Suppressor macrophage (primary cell): ENCODE results near the gene HHIP.

Source experiments
- DNase-seq, 4 experiments: peaks; one replicate each; pipeline ENCODE4 v3.0.0-alpha.2; 2020 to 2022

The HHIP gene

DNA sequence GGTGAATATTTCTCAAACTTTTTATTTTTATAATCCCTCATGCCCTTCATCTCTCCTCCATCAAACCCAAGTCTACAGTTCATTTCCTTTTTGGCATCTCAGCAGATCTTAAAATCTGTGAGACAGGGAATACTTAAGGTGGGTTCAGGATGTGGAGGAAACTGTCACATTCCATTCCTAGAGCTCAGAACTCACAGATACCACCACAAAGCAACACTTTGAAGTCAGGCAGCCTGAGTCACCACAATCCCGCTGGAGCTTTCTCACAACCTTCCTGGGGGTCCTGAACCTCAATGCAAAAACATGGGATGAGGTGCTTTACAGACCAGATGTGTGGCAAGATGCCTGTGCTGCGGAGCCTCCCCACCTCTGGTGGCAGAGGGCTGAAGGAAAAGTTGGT lies 63.2 kb downstream of the HHIP start:
- DNase-seq: no peak

DNA sequence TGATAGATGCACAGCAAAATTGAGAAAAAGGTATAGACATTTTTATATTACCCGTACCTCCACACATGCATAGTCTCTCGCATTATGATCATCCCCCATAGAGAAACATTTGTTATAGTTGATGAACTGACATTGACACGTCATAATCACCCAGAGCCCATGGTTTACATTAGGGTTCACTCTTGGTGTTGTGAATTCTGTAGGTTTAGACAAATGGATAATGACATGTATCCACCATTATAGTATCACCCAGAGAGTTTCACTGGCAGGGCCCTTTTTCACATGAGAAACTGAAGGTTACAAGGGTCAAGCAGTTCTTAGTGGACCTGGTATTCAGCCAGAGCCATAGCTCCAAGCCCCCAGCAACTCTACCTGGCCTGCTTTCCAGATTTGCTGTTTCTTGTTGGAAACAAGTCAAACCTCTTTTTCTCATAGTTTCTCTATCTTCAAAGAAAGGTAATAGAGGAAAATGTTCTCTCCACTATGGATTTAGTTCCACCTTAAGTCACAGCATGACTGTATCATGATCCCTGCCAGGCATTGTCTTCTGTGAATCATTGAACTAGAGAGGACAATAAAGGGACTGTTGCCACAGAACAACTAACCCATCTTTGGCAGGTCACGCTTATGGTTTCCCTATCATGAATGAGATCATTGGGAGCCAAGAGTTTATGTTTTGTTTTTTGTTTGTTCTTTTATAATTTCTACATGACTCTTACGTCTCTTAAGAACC lies 64.0 kb downstream of the HHIP start:
- DNase-seq: no peak

DNA sequence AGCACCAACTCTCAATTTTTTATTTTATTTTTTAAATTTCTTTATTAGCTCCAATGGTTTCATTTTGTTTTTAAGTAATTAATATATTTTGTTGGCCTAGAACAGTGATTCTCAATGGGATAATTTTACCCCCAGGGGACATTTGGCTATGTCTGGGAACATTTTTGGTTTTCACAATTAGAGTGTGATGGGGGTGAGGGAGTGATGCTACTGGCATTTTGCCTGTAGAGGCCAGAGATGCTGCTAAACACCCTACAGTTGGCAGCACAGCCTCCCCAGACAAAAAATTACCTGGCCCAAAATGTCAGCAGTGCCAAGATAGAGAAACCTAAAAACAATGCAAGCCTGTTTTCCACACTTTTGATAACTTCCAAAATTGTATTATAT lies 64.6 kb downstream of the HHIP start:
- no peak for DNase-seq

DNA sequence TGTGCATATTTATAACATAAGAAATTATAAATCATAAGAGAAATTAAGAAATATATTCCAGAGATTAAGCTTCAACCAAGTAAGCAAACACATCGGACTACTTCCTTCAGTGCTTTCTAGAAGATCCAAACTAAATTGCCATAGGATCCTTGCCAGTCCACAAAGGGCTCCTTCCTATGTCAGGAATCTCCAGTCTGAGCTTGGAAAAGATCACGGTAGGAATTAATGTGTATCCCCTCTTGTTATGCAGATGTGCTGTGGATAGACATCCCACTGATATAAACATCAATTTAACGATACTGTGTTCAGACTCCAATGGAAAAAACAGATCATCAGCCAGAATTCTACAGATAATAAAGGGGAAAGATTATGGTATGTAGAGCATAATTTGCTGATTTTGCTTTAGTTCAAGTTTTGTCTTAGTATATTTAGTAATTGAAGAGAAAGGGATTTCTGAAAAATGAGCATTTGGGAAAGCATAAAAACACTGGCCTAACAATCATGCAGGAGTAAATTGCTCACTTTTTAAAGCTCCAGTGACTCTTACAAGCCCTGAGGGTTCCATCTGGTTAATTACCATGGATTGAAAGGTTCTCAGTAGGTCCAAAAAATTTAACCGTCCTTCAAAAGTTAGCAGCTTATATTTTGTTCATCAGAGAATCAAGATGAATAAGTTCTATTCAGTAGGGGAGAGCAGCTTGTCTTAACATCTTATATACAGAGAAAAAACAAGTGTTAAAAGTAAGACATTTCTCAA lies 65.9 kb downstream of the HHIP start:
- DNase-seq: no peak

DNA sequence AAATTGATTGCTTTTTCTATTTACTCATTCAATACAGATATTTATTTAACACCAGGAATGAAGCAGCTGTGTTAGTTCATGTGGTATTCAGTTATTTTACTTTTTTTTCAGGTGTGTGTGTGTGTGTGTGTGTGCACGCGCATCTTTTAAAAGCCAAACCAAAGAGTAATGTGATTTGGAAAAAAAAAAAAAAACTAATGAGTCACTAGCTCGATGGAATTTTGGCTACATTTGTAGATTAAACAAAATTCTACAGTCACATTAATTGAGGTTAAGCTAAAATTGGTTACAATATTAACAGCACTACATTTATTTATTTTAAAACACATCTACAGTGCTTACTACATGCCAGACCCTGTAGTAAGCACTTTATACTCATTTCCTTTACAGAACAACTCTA lies 66.8 kb downstream of the HHIP start:
- DNase-seq: no peak

DNA sequence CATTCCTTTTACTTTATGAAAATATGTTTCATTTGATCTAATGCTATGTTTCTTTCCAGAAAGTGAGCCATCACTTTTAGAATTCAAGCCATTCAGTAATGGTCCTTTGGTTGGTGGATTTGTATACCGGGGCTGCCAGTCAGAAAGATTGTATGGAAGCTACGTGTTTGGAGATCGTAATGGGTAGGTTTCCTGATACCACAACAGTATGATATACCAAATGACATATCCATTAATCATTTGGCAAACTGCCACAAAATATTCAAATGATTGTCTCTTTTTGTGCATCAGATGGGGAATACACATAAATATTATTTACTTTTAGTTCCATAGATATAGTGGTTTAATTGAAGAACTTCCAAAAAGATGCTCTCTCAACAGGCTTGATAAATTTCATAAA lies 68.2 kb downstream of the HHIP start:
- DNase-seq: no peak

DNA sequence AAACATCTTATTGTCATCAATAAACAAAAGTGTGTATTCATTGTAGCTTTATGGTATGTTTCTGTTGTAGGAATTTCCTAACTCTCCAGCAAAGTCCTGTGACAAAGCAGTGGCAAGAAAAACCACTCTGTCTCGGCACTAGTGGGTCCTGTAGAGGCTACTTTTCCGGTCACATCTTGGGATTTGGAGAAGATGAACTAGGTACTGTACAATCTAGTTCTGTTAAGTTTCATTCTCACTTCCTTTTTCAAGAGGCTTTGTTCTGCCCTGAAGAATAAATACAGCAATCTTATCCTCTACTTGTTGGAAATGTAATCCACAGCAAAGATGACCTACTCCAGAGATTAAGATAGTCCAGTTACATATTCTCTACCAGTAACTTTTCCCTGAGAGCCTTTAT lies 69.3 kb downstream of the HHIP start:
- DNase-seq: peak in 3 of 4 experiments; percentile 3 to 34 (median 24)

DNA sequence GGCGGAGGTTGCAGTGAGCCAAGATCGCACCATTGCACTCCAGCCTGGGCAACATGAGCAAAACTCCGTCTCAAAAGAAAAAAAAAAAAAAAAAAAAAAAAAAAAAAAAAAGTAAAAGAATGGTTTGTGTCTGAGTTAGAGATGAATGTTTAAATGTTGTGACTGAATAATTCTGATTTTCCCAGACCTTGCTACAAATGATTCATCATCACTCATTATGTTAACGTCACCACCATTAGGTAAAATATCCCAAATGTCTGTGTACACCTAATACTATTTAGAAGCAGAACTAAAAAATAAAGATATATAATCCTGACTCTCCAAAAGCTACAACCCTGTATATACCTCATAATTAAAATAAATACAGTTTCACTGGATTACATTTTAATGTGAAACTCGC lies 70.8 kb downstream of the HHIP start:
- DNase-seq: no peak

DNA sequence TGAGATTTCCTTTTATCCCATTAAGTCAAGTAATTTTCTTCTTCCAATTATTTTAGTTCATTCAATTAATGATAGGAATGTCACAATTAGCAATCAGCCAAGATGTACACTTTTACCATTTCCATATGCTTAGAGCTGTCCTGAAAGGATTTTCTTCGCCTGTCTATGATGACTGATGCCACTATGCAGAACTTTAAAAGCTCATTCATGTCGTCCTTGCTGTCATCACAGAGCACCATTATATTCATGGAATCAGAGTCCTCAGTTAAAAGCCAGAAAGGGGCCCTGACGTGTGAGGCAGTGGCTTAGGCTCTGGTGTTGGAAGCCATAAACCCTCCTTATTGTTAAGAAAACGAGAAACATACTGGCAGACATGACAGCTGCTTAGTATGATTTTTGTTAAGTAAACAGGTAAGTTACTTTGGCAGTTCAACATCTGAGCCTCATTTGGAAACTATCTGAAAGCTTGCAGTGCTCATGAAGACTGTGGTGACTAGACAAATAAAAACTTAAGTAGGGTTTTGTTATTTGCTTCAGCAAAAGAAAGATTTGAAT lies 73.1 kb downstream of the HHIP start:
- no peak for DNase-seq

DNA sequence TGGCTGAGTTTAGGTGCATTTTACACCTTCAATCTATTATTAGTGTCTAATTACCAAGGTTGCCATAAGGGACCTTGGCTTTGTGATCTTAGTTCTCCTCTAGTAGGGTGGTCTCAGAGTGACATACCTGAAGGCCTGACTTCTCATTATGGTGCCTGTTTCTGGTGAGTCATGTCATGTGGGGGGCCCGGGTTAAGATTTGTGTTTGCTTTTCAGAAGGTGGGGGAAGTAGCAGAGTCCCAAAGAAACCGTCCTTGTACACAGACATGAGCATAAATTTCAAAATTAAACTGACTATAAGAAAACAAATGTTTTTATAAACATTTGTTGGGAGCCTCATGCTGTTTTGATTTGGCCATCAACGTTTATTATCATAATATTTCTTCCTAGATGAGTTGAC lies 74.5 kb downstream of the HHIP start:
- no peak for DNase-seq

DNA sequence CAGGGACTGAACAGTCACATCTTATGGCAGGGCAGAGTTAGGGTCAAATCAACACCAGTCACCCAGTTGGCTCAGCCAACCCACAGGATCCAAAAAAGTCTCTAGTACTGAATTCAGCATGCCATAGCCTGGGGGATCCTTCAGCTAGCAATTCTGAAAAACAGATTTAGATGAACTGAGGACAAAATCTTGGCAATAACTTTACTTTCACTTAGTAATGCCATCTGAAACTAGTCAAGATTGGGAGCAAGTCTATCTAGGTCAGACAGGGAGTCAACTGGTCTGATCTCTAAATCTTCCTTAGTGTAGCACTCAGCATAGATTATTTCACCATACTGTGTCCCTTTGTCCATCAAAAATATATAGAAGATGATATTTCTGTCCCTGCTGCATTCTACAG lies 76.0 kb downstream of the HHIP start:
- no peak for DNase-seq

DNA sequence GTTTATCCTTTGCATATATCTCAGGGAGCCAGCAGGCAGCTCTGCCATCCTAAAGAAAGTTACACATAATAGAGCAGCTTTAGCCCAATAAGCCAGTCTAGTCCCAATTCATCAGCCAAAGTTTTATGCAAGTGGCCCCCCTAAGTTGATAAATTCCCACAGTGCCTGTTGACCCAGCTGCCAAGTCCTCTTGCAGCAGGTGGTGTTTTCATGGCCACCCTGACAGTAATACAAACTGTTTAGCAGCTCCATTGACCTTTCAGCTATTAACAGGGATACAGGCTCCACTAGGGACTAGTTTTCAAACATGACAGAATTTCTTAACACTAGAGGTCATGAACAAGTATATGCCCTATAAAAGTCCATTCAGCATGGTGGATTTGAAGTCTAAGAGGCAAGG lies 77.5 kb downstream of the HHIP start:
- no peak for DNase-seq

DNA sequence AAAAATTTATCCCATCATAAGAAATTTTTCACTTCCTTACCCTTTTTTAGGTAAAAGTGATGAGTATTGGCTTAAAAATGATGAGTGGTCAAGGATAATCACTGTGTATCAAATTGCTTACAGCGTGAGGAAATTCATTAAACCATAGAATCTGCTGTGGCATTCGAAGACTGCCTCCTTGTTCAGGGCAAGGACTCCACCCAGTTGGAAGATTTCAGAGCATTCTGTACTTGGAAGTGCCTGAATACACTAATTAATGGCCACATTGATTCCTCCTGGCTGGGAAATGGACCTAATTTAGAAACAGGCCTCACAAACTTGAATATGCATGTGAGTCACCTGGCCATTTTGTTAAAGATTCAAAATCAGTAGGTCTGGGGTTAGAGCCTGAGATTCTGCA lies 83.2 kb downstream of the HHIP start:
- no peak for DNase-seq

DNA sequence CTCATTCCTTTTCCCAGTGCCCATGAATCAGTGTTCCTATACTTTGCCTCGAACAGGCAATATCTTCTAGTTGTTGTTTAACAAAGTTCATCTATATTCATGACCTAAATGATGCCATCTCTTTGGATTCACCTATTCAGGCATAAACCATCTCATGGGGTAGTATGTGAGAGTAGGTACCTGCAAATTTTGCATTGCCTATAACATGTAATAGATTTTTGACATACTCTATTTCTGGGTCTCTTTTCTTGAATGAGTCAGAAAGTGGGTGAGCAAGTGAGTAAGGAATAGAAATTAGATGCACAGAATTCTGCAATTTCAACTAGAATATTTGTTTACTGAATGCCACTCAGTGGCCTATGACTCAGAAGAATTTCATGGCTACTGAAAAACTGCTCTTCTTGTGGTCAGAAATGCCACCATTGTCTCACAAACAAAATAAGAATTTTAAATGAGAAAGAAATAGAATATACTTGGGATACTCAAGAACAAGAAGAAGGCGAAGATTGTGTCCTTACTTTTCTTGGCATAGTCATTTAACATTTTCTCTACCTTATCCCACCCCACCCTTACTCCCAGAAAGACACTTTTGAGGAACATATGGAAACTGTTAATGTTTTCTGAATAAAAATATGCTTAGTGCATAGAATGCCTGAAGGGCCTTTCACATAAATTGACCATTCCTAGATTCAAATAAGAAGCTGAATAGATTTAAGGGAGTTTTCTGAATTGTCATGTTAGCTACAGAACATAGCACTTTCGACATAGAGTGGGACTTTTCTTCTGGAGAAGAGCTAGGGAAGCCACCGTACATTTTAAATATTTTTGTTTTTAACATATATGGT lies 86.8 kb downstream of the HHIP start:
- no peak for DNase-seq

DNA sequence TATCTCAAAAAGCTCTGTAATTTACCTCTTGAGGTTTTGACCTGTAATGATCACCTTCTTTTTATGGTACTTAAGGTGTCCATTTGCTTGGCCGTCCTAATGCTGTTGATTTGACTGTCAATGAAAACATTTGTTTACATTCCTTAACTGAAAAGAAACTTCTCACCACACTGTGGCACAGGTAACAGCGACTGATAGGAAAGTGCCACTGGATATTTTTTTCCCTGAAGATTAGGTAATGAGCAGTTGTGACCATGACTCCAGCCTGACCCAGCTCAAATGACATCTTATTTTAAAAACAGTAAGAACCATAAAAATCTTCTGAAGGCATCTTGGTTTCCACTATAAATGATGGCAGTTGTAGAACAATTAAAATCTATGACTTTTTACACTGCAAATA lies 87.6 kb downstream of the HHIP start:
- DNase-seq: no peak

DNA sequence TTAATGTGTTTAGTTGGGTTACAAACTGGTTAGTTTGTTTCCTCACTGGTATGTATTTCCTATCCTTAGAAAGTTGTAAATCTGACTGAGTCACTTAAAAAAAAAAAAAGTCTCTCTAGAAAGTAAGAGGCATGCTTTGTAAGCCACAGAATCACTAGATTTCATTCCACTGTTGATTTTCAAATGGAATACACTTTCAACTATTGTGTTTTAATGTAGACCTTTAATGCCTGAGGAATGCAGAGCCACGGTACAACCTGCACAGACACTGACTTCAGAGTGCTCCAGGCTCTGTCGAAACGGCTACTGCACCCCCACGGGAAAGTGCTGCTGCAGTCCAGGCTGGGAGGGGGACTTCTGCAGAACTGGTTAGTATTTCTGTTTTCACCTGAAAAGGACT lies 88.6 kb downstream of the HHIP start:
- peak in 1 of 4 experiments; percentile 3 for DNase-seq

DNA sequence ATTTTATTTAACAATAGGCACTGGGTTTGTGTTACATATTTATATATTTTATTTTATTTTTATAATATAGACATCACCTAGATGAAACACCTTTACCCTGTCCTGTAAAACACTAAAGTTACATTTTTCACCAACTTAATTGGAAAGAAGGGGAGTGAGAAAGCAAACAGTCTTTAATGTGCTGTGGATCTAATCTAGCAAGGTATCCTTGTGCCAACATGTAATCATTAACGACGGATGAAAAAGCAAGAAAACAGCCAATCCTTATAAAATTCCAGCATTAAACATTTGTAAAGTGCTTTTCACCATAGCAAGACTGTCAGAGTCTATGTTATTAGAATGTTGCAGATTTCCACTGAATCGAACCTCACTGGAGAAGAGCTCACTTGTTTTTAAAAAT lies 92.7 kb downstream of the HHIP start:
- no peak for DNase-seq

DNA sequence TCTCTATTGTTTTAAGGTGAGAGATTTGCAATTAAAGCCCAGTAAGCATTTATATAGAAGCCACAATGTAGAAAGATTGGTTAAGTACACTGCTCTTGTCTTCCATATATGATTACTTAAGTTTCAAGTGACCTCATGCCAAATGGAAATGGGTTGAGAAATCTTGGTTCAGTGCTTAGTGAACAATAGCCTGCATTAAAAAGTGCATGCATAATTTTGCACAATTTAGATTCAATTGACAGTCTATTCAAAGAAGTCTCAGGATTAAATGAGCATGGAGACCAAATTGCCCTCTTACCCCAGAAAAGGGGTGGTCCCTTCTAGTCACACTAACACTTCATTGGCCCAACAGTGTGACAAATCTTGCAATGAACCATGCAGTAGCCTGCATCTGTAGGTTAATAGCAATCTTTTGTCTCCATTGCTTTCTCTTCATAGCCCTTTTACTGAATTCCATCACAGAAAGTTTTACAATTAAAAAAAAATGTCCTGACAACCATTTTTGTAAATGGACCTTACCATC lies 93.6 kb downstream of the HHIP start:
- DNase-seq: no peak

DNA sequence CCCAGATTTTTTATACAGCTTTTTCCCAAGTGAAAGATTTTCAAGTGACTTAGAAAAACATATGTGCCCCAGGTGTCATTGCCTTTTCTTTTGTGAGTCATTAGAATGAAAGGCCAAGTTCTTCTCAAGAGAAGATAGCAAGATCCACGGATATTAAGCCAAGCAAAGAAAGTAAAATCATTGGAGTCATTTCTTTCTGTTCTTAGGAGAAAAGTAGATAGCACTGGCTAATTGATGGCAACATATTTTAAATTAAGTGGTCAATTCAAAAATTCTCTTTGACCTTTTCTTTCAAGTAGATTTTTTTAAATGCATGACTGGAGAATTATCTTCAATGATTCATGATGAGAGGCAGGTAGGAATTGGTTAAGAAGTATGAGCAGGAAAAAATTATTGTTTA lies 94.4 kb downstream of the HHIP start:
- DNase-seq: no peak

DNA sequence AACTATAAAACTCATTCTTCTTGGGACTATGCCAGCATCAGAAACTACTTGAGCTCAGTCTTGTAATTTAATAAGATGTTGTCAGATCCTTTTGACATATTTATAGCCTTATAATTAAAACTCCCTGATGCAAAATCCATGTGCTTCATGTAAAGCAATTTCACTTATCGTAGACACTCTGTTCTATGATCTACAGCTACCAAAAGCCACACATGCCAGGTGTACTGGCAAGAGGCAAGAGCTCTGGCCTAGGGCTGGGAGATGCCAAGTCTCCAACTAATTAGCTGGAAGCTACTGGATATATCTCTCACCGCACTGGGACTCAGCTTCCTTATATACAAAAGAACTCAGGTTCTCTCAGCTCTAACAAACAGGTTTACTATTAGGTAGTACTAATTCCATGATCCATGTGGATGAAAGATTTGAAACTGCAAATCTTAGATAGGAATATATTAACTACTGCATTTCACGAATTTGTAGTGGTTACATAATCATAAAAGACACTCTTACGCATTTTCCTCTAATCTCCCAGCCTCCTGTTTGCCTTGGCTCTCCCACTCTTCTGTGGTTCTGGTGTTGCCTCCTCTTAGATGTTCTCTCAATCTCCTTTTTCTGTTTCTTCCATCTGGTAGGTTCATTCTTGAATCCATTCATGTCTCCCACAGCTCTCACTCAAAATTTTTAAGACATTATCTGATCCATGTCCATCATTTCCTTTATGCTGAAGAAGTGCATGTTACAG lies 103.0 kb downstream of the HHIP start:
- DNase-seq: no peak

DNA sequence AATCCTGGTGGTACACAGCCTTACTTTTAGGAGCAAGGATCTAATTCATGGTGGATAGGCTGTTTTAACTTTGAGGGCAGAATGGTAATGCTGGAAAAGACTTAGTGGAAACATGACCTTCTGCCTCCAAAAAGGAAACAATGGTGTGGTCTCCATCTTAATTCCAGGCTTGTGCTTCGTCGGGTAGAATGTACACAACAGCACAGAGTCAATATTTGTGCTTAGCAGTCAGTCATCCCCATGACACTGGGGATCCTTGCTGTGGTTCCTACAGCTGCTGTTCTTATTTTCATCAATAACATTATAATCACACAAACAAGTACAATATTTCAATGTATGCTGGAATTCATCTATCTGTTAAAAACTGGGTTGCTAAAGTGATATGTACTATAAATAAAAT lies 104.4 kb downstream of the HHIP start:
- no peak for DNase-seq
